Endothelial cell of umbilical vein (primary cell): ENCODE data around the gene ZNF326. TPM values are rescaled to one million over a fixed set of nuclear protein-coding genes. Genes with fewer than 3 reads are reported as not detected.
A peak's percentile ranks its signal among the peaks of the same experiment; 100 is the strongest.

Experiments used
- BruUV-seq: library from RNA; stranded (reverse); fragments of 400-500 nt; replicated peaks from 2 replicates; lab custom pipeline; 2021; lab: Mats Ljungman, UMichigan
- CTCF ChIA-PET: fragments of 300-600, 350-600 bp; sonication (Branson Sonifier 250); formaldehyde crosslinking; loops from one replicate; lab custom pipeline; 2021; ENCODE audit warnings: antibody characterized with exemption, inconsistent platforms; lab: Charles Lee
- POLR2A ChIA-PET: fragments of 300-600, 350-600 bp; sonication (Branson Sonifier 250); formaldehyde crosslinking; loops from one replicate; lab custom pipeline; 2021; ENCODE audit warnings: antibody characterized with exemption, inconsistent platforms; lab: Charles Lee
- DNase-seq: peaks from one replicate; pipeline ENCODE4 v3.0.0-alpha.2; 2011; ENCODE audit warnings: low read depth, low spot score
- FAIRE-seq: peaks from 2 replicates; lab custom pipeline; 2011; peaks lifted over from hg19 to GRCh38; lab: Jason Lieb, UNC
- H2AFZ ChIP-seq: 2 replicates; pipeline ENCODE4 v1.6.0; 2012; ENCODE audit warnings: low read depth, low read length, control low read depth, inconsistent platforms
- H3K27ac ChIP-seq: 2 replicates; pipeline ENCODE4 v1.5.1; 2011; ENCODE audit warnings: low read depth, mild to moderate bottlenecking, control low read depth, low read length, moderate library complexity; ENCODE audit not compliant: insufficient read depth
- H3K27me3 ChIP-seq, 2 experiments: 2 replicates each; pipeline versions ENCODE4 v1.6.0 to v1.6.1; 2011; ENCODE audit warnings: low read length in 2 of 2, mixed read lengths in 1 of 2; ENCODE audit not compliant: control insufficient read depth in 2 of 2, insufficient read depth in 2 of 2
- H3K36me3 ChIP-seq, 2 experiments: 2 replicates in 1 of 2; 3 replicates in 1 of 2; pipeline ENCODE4 v1.5.1; 2011; ENCODE audit warnings: low read length in 2 of 2, mild to moderate bottlenecking in 1 of 2, moderate library complexity in 1 of 2; ENCODE audit not compliant: control insufficient read depth in 2 of 2, insufficient read depth in 2 of 2; ENCODE audit errors: extremely low read depth in 1 of 2
- H3K4me1 ChIP-seq: 3 replicates; pipeline ENCODE4 v1.5.1; 2011; ENCODE audit warnings: mild to moderate bottlenecking, low read length; ENCODE audit not compliant: control insufficient read depth, insufficient read depth; ENCODE audit errors: extremely low read depth
- H3K4me2 ChIP-seq: 2 replicates; pipeline ENCODE4 v1.6.1; 2011; ENCODE audit warnings: low read length, control low read depth, mixed read lengths; ENCODE audit not compliant: insufficient read depth
- H3K4me3 ChIP-seq, 3 experiments: fragments of 200-600 bp in 1 of 3; sonication (generic), shearing (Covaris generic) in 1 of 3; replicated peaks in 1 of 3; 2 replicates each; pipeline ENCODE4 v1.5.1; 2011 to 2016; ENCODE audit warnings: control low read depth in 3 of 3, low read length in 3 of 3, mild to moderate bottlenecking in 2 of 3, inconsistent platforms in 1 of 3, low read depth in 1 of 3, moderate library complexity in 1 of 3; ENCODE audit not compliant: insufficient read depth in 1 of 3
- H3K79me2 ChIP-seq: 2 replicates; pipeline ENCODE4 v1.6.0; 2012; ENCODE audit warnings: low read length, inconsistent platforms; ENCODE audit not compliant: control insufficient read depth, insufficient read depth
- H3K9ac ChIP-seq: replicated peaks from 2 replicates; pipeline ENCODE3; 2011; ENCODE audit warnings: low read length, control low read depth; ENCODE audit not compliant: insufficient read depth; ENCODE audit errors: extremely low read depth
- H3K9me1 ChIP-seq: replicated peaks from 3 replicates; pipeline ENCODE4 v1.6.0; 2011; ENCODE audit warnings: mild to moderate bottlenecking, low read length; ENCODE audit not compliant: control insufficient read depth, insufficient read depth; ENCODE audit errors: extremely low read depth
- H3K9me3 ChIP-seq: replicated peaks from 2 replicates; pipeline ENCODE4 v1.5.1; 2012; ENCODE audit warnings: low read length, inconsistent platforms; ENCODE audit not compliant: control insufficient read depth, insufficient read depth
- H4K20me1 ChIP-seq: replicated peaks from 2 replicates; pipeline ENCODE3; 2011; ENCODE audit warnings: mild to moderate bottlenecking, low read length; ENCODE audit not compliant: control insufficient read depth, insufficient read depth; ENCODE audit errors: extremely low read depth
- EZH2 ChIP-seq: IDR thresholded peaks from 2 replicates; pipeline ENCODE4 v1.6.1; 2012; ENCODE audit warnings: borderline replicate concordance, low read depth, mild to moderate bottlenecking, moderate library complexity, low read length, inconsistent platforms; ENCODE audit not compliant: severe bottlenecking
- FOS ChIP-seq: IDR thresholded peaks from 2 replicates; pipeline ENCODE4 v1.6.1; 2011; ENCODE audit warnings: mild to moderate bottlenecking, low read length, moderate library complexity, borderline replicate concordance; ENCODE audit not compliant: insufficient read depth
- GATA2 ChIP-seq: IDR thresholded peaks from 2 replicates; pipeline ENCODE4 v1.7.0; 2011; ENCODE audit warnings: low read depth, mild to moderate bottlenecking, moderate library complexity, mixed read lengths, low read length; ENCODE audit not compliant: insufficient read length, insufficient read depth
- JUN ChIP-seq: IDR thresholded peaks from 2 replicates; pipeline ENCODE4 v1.6.1; 2011; ENCODE audit warnings: borderline replicate concordance, low read depth; ENCODE audit not compliant: insufficient read length, insufficient read depth
- MYC ChIP-seq: IDR thresholded peaks from one replicate; pipeline ENCODE4 v1.6.1; 2011; ENCODE audit warnings: mild to moderate bottlenecking, low read depth, low read length
- POLR2A ChIP-seq: IDR thresholded peaks from 2 replicates; pipeline ENCODE4 v1.6.1; 2012; ENCODE audit warnings: low read depth, mild to moderate bottlenecking, control low read depth, low read length
- dilution Hi-C: fragments of 300-500 bp; cut with MboI; formaldehyde crosslinking; loops from one replicate; pipeline ENCODE4 v1.15.0; 2019; ENCODE audit warnings: low sequenced_read_pairs; ENCODE audit not compliant: extremely low pct_ligation_motif_present
- intact Hi-C: fragments of 100-400 bp; cut with micrococcal nuclease; formaldehyde crosslinking; loops from one replicate; pipeline ENCODE4 v1.10.0; 2022
- polyA plus RNA-seq, 4 experiments: library from polyadenylated mRNA; depleted of rRNA in 3 of 4; stranded (reverse) in 3 of 4; unstranded in 1 of 4; fragments of >200 nt; gene quantifications; 2 replicates each; pipeline versions ENCODE4 v1.2.1 to v1.2.3, GENCODE V29; 2011 to 2012; ENCODE audit warnings: missing spikeins in 1 of 4
- total RNA-seq: library from RNA; stranded (reverse); gene quantifications from 2 replicates; pipeline ENCODE4 v1.2.3, GENCODE V29; 2021
- TF ChIP-seq, protein P1 (sequence below): IDR thresholded peaks from 2 replicates; pipeline ENCODE4 v1.6.1; 2011; ENCODE audit not compliant: insufficient read depth, insufficient read length
- TF ChIP-seq, protein P2 (sequence below), 2 donors: IDR thresholded peaks; 1 replicate in 1 of 2; 2 replicates in 1 of 2; pipeline ENCODE4 v1.5.1; 2011; ENCODE audit warnings: low read length in 2 of 2, mild to moderate bottlenecking in 2 of 2, moderate library complexity in 2 of 2, control low read depth in 1 of 2, inconsistent platforms in 1 of 2, low read depth in 1 of 2; ENCODE audit not compliant: insufficient read depth in 1 of 2; ENCODE audit errors: extremely low read depth in 1 of 2

ZNF326 gene
- total and polyA plus RNA-seq, 2 donors (not counting 3 experiments of a cell fraction or from before 2014, with no cell fraction given): 13.1 to 29.9 TPM

DNA sequence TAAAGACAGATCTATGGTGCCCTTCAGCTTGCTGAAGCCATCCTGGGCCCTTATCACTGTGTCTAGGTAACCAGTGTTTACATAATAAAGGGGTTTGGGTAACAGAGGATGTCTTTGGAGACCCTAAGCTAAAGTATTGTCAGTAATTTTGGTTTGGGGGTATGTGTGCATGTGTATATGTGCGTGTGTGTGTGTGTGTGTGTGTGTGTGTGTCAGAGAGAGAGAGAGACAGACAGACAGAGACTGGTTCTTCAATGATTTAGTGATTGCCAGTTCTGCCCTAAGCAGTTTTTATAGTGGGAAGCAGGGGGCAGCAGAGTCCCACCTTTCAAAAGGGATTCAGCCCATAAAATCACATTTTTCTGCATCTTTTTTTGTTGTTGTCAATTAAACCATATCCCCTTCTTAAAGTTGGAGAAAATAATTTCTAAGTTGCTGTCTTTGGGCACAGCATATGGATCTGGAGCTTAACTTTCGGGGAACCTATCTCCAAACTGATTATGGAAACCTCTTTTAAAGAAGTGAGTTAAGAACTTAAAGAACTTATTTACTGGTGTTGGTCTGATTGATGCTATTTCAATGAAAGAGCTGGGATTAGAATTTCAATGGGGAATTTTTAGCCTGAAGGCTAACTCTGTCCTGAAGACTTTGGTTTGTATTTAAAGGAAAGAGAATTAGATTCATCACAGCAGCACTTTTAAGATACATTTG is 51.1 kb downstream of the ZNF326 start:
- intact Hi-C loops (loop anchor here (1.0 to 10.0 kb wide), 6 partner anchors 69 to 1239 kb away; no protein-coding TSS in a partner anchor), dilution Hi-C loops (no loop called here)
- ChIA-PET CTCF (interaction anchor here (0.5 to 3.0 kb wide), 11 partner anchors 9 to 1120 kb away, joined by 3 to 46 read pairs (median 4); no protein-coding TSS in a partner anchor), POLR2A (no interaction called here)
- peak; percentile 67 for FAIRE-seq
- no TSS peak for BruUV-seq
- H3K9me1 ChIP-seq: no peaks in the 10 kb centered on the region
- no peak overlapping the region for H3K9ac ChIP-seq
- no peaks in the 10 kb centered on the region for H3K79me2 ChIP-seq
- no peaks in the 10 kb centered on the region for H3K4me1 ChIP-seq
- H3K4me3 ChIP-seq: no peak overlapping the region
- H2AFZ ChIP-seq: no peak overlapping the region
- H3K27me3 ChIP-seq: peaks cover 8 to 23% of the 10 kb centered on the region in 2 experiments
- TF ChIP-seq MYC (no peak), GATA2 (no peak), EZH2 (no peak), FOS (no peak), JUN (no peak), POLR2A (no peak)
- TF ChIP-seq, protein P1, sequence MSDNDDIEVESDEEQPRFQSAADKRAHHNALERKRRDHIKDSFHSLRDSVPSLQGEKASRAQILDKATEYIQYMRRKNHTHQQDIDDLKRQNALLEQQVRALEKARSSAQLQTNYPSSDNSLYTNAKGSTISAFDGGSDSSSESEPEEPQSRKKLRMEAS: no peak
- TF ChIP-seq, protein P2, sequence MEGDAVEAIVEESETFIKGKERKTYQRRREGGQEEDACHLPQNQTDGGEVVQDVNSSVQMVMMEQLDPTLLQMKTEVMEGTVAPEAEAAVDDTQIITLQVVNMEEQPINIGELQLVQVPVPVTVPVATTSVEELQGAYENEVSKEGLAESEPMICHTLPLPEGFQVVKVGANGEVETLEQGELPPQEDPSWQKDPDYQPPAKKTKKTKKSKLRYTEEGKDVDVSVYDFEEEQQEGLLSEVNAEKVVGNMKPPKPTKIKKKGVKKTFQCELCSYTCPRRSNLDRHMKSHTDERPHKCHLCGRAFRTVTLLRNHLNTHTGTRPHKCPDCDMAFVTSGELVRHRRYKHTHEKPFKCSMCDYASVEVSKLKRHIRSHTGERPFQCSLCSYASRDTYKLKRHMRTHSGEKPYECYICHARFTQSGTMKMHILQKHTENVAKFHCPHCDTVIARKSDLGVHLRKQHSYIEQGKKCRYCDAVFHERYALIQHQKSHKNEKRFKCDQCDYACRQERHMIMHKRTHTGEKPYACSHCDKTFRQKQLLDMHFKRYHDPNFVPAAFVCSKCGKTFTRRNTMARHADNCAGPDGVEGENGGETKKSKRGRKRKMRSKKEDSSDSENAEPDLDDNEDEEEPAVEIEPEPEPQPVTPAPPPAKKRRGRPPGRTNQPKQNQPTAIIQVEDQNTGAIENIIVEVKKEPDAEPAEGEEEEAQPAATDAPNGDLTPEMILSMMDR (IDR thresholded peaks at IDR 0.05; ENCODE audit: extremely low read depth in 1 of 2, insufficient read depth in 1 of 2, low read depth in 1 of 2, low read length in 2 of 2): peak; percentile 57 to 65
- H3K36me3 ChIP-seq: no peaks in the 10 kb centered on the region
- no peaks in the 10 kb centered on the region for H3K9me3 ChIP-seq
- H3K4me2 ChIP-seq: no peak overlapping the region
- peak; percentile 35 for DNase-seq
- no peak overlapping the region for H3K27ac ChIP-seq
- H4K20me1 ChIP-seq: no peaks in the 10 kb centered on the region
